ENCODE data around the gene RAI2.

Gene RAI2

DNA sequence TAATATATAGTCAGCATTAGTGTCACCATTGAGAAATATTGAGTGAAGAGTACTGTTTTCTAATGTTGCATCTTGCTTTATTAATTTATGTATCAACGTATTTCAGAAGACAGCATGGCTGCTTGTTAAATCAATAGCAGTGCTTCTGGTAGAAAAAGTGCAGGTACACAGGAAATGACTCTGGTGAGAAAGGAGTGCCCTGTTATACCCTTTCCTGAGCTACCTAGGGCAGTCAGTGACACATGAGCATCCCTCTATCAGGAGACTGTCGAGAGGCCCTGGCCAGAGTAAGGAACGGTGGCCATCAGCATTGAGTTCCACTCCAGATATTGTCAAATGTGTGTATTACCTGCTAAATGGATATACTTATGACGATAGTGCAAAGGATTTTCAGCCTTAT lies 81.7 kb downstream of the RAI2 start:
- H3K4me3 ChIP-seq (replicated peaks in 1 of 2; ENCODE audit: low read depth in 2 of 2, low read length in 2 of 2): no peak overlapping the region
- DNase-seq (ENCODE audit: low read depth in 2 of 2): no peak
- no peak for TF ChIP-seq CTCF (IDR thresholded peaks at IDR 0.05; ENCODE audit: low read depth, low read length)

DNA sequence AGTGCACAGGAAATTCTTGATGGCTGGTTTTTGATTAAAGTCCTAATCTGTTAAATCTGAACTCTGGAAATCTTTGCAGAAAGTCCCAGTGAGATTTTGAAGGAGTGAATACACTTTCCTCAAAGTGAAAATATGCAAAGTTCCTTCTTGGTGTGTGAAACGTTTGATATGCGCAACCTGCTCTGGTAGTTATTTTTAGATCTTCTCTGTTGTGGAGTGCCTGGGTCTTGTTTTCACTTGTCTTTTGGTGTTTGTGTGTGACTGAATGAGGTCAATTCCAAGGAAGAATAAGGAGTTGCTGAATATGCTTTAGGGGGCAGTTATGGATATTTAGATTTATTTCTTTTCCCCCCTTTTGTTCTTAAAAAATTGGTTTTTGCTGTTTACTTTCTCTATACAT lies 82.1 kb downstream of the RAI2 start:
- no peak for TF ChIP-seq CTCF (IDR thresholded peaks at IDR 0.05; ENCODE audit: low read depth, low read length)
- no peak for DNase-seq (ENCODE audit: low read depth in 2 of 2)
- H3K4me3 ChIP-seq (replicated peaks in 1 of 2; ENCODE audit: low read depth in 2 of 2, low read length in 2 of 2): no peak overlapping the region

- no peak overlapping the region for H3K4me3 ChIP-seq (replicated peaks in 1 of 2; ENCODE audit: low read depth in 2 of 2, low read length in 2 of 2)
- no peak for DNase-seq (ENCODE audit: low read depth in 2 of 2)
- no peak for TF ChIP-seq CTCF (IDR thresholded peaks at IDR 0.05; ENCODE audit: low read depth, low read length)
Measured at GRCh38 chrX:17774053-17774452, 87.0 kb downstream of the RAI2 start.

- H3K4me3 ChIP-seq (replicated peaks in 1 of 2; ENCODE audit: low read depth in 2 of 2, low read length in 2 of 2): no peak overlapping the region
- no peak for TF ChIP-seq CTCF (IDR thresholded peaks at IDR 0.05; ENCODE audit: low read depth, low read length)
- DNase-seq (ENCODE audit: low read depth in 2 of 2): no peak
Measured at GRCh38 chrX:17773221-17773876, 87.7 kb downstream of the RAI2 start.

DNA sequence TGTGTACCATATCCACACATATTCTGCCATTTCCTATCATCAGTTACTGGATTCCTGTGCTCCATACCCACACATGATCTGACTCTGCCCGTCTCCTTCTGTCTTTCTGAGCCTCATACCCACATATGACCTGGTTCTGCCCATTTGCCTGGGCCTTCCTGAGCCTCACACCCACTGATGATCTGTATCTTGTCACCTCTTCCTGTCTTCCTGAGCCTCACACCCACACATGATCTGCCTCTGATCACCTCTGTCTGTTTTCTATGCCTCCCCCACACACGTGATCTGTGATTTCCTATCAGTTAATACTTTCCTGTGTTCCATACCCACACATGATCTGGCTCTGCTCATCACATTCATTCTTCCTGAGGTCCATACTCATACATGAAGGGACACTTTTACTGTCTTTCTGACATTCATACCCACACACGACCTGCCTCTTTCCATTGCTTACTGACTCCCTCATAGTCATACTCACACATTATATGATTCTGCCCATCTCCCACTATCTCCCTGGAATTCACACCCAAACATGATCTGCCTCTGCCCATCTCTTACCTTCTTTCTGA lies 91.3 kb downstream of the RAI2 start:
- H3K4me3 ChIP-seq (replicated peaks in 1 of 2; ENCODE audit: low read depth in 2 of 2, low read length in 2 of 2): no peak overlapping the region
- DNase-seq (ENCODE audit: low read depth in 2 of 2): no peak
- TF ChIP-seq CTCF (IDR thresholded peaks at IDR 0.05; ENCODE audit: low read depth, low read length): no peak

DNA sequence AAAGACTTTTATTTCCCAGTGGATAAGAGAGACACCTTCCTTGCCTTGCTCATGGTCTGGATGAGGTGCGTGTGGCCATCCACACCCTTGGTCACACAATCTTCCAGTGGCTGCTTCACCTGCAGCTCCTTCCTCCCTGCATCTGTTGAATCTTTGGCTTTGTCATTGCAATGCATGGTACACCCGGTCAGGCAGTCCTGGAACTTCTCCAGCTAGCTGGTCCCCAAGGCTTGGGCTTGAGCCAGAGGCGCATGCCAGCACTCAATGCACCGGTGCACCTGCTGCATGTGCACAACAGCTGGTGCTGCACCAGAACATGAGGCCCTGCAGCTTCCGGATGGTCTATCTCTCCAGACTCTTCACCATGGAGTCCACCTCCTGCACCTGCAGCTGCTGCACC lies 92.1 kb downstream of the RAI2 start:
- no peak for DNase-seq (ENCODE audit: low read depth in 2 of 2)
- no peak for TF ChIP-seq CTCF (IDR thresholded peaks at IDR 0.05; ENCODE audit: low read depth, low read length)
- H3K4me3 ChIP-seq (replicated peaks in 1 of 2; ENCODE audit: low read depth in 2 of 2, low read length in 2 of 2): no peak overlapping the region

- no peak for TF ChIP-seq CTCF (IDR thresholded peaks at IDR 0.05; ENCODE audit: low read depth, low read length)
- DNase-seq (ENCODE audit: low read depth in 2 of 2): no peak
- H3K4me3 ChIP-seq (replicated peaks in 1 of 2; ENCODE audit: low read depth in 2 of 2, low read length in 2 of 2): no peak overlapping the region
Measured at GRCh38 chrX:17767734-17768133, 93.4 kb downstream of the RAI2 start.

All from cardiac fibroblast (primary cell).